IMR-90 (cell line): ENCODE data around the gene IFITM10. TPM values are rescaled to one million over a fixed set of nuclear protein-coding genes. Genes with fewer than 3 reads are reported as not detected.

Experiments
- ATAC-seq: fragments of 200-7000 bp; cut with Tn5 transposase; 2 replicates; pipeline ENCODE4 v1.9.1; 2020; ENCODE audit warnings: low read depth, mild to moderate bottlenecking, moderate library complexity
- BruUV-seq: library from RNA; stranded (reverse); fragments of 400-500 nt; replicated peaks from 2 replicates; lab custom pipeline; 2021; lab: Mats Ljungman, UMichigan
- CTCF ChIA-PET: fragments of 300-600 bp; formaldehyde crosslinking; extraction: SDS; loops from one replicate; lab custom pipeline; 2021; ENCODE audit warnings: antibody characterized with exemption; lab: Yijun Ruan, JAX
- POLR2A ChIA-PET: fragments of 300-600 bp; sonication (Branson Sonifier 250); formaldehyde crosslinking; loops from one replicate; lab custom pipeline; 2022; ENCODE audit warnings: antibody characterized with exemption; ENCODE audit not compliant: unreplicated experiment; lab: Charles Lee
- DNase-seq: peaks from one replicate; pipeline ENCODE4 v3.0.0; 2013
- H2AFZ ChIP-seq: replicated peaks from 2 replicates; pipeline ENCODE3; 2013; ENCODE audit warnings: low read length, mild to moderate bottlenecking; ENCODE audit not compliant: poor library complexity
- H2AK5ac ChIP-seq: 2 replicates; pipeline ENCODE4 v1.6.1; 2013; ENCODE audit warnings: low read depth, low read length, inconsistent platforms
- H2AK9ac ChIP-seq: replicated peaks from 2 replicates; pipeline ENCODE3; 2013; ENCODE audit warnings: mild to moderate bottlenecking, low read depth, low read length, moderate library complexity; ENCODE audit not compliant: poor library complexity
- H2BK120ac ChIP-seq: 2 replicates; pipeline ENCODE4 v1.6.1; 2013; ENCODE audit warnings: low read depth, low read length, inconsistent platforms
- H2BK15ac ChIP-seq: 3 replicates; pipeline ENCODE4 v1.6.1; 2013; ENCODE audit warnings: low read depth, low read length, inconsistent platforms
- H2BK20ac ChIP-seq: 2 replicates; pipeline ENCODE4 v1.6.1; 2013; ENCODE audit warnings: low read depth, mild to moderate bottlenecking, inconsistent platforms, low read length, moderate library complexity
- H2BK5ac ChIP-seq: 2 replicates; pipeline ENCODE4 v1.6.1; 2013; ENCODE audit warnings: mild to moderate bottlenecking, low read depth, low read length, inconsistent platforms; ENCODE audit not compliant: poor library complexity, severe bottlenecking
- H3K14ac ChIP-seq: replicated peaks from 2 replicates; pipeline ENCODE4 v1.6.1; 2013; ENCODE audit warnings: low read depth, low read length, inconsistent platforms
- H3K18ac ChIP-seq: 2 replicates; pipeline ENCODE4 v1.6.1; 2013; ENCODE audit warnings: low read depth, low read length, control low read depth
- H3K23ac ChIP-seq: 2 replicates; pipeline ENCODE4 v1.6.1; 2013; ENCODE audit warnings: low read depth, low read length, inconsistent platforms
- H3K27ac ChIP-seq: 2 replicates; pipeline ENCODE4 v1.5.1; 2013; ENCODE audit warnings: mild to moderate bottlenecking, control low read depth, low read length; ENCODE audit not compliant: insufficient read depth
- H3K27me3 ChIP-seq: 2 replicates; pipeline ENCODE4 v1.6.1; 2013; ENCODE audit warnings: low read length; ENCODE audit not compliant: control insufficient read depth, insufficient read depth
- H3K36me3 ChIP-seq: 2 replicates; pipeline ENCODE4 v1.6.1; 2013; ENCODE audit warnings: low read length, mixed read lengths; ENCODE audit not compliant: control insufficient read depth, insufficient read depth
- H3K4ac ChIP-seq: 2 replicates; pipeline ENCODE4 v1.6.1; 2013; ENCODE audit warnings: low read depth, low read length, inconsistent platforms
- H3K4me1 ChIP-seq: 2 replicates; pipeline ENCODE4 v1.6.1; 2013; ENCODE audit warnings: low read length, mixed read lengths; ENCODE audit not compliant: control insufficient read depth, insufficient read depth
- H3K4me2 ChIP-seq: 2 replicates; pipeline ENCODE4 v1.6.1; 2013; ENCODE audit warnings: low read depth, mild to moderate bottlenecking, control low read depth, low read length, moderate library complexity
- H3K4me3 ChIP-seq: 2 replicates; pipeline ENCODE4 v1.5.1; 2013; ENCODE audit warnings: low read depth, mild to moderate bottlenecking, control low read depth, low read length, moderate library complexity; ENCODE audit not compliant: insufficient read depth
- H3K56ac ChIP-seq: 2 replicates; pipeline ENCODE4 v1.6.1; 2013; ENCODE audit warnings: low read length, inconsistent platforms; ENCODE audit not compliant: insufficient read depth; ENCODE audit errors: extremely low read depth
- H3K79me1 ChIP-seq, 2 experiments: 2 replicates each; pipeline ENCODE4 v1.6.1; 2013; ENCODE audit warnings: low read length in 2 of 2, inconsistent platforms in 1 of 2, low read depth in 1 of 2
- H3K9ac ChIP-seq: 2 replicates; pipeline ENCODE4 v1.6.1; 2013; ENCODE audit warnings: low read depth, low read length, control low read depth
- H3K9me1 ChIP-seq: 2 replicates; pipeline ENCODE4 v1.6.1; 2013; ENCODE audit warnings: low read length, inconsistent platforms; ENCODE audit not compliant: insufficient read depth
- H3K9me3 ChIP-seq: 2 replicates; pipeline ENCODE4 v1.6.1; 2013; ENCODE audit warnings: low read length; ENCODE audit not compliant: control insufficient read depth, insufficient read depth
- H4K20me1 ChIP-seq: 2 replicates; pipeline ENCODE4 v1.6.1; 2013; ENCODE audit warnings: low read length, inconsistent platforms; ENCODE audit not compliant: insufficient read depth
- H4K5ac ChIP-seq: 2 replicates; pipeline ENCODE4 v1.6.1; 2013; ENCODE audit warnings: mild to moderate bottlenecking, low read depth, low read length, control low read depth
- H4K8ac ChIP-seq, 2 experiments: 2 replicates each; pipeline ENCODE4 v1.6.1; 2013; ENCODE audit warnings: low read depth in 2 of 2, low read length in 2 of 2, control low read depth in 1 of 2, inconsistent platforms in 1 of 2
- H4K91ac ChIP-seq: 2 replicates; pipeline ENCODE4 v1.6.1; 2013; ENCODE audit warnings: low read depth, low read length, inconsistent platforms; ENCODE audit not compliant: insufficient read depth
- BHLHE40 ChIP-seq: fragments of 150-350 bp; IDR thresholded peaks from 2 replicates; pipeline ENCODE4 v1.6.1; 2016; ENCODE audit warnings: mild to moderate bottlenecking, low read depth, low read length
- CEBPB ChIP-seq: IDR thresholded peaks from 2 replicates; pipeline ENCODE4 v1.6.1; 2012; ENCODE audit warnings: low read depth, low read length, improper control_type of control experiment
- CHD1 ChIP-seq: IDR thresholded peaks from 2 replicates; pipeline ENCODE4 v1.6.1; 2012; ENCODE audit warnings: low read depth, low read length, improper control_type of control experiment
- FOS ChIP-seq: fragments of 150-350 bp; IDR thresholded peaks from 2 replicates; pipeline ENCODE4 v1.6.1; 2016; ENCODE audit warnings: low read depth, low read length
- MAZ ChIP-seq: IDR thresholded peaks from 2 replicates; pipeline ENCODE4 v1.6.1; 2012; ENCODE audit warnings: low read depth, mild to moderate bottlenecking, low read length, improper control_type of control experiment, moderate library complexity, borderline replicate concordance
- MXI1 ChIP-seq: IDR thresholded peaks from 2 replicates; pipeline ENCODE4 v1.6.1; 2012; ENCODE audit warnings: low read depth, mild to moderate bottlenecking, low read length, moderate library complexity, borderline replicate concordance
- NFE2L2 ChIP-seq: fragments of 150-350 bp; IDR thresholded peaks from 2 replicates; pipeline ENCODE4 v1.6.1; 2016; ENCODE audit warnings: low read depth, mild to moderate bottlenecking, low read length
- POLR2A ChIP-seq: IDR thresholded peaks from 2 replicates; pipeline ENCODE4 v1.6.1; 2012; ENCODE audit warnings: mild to moderate bottlenecking, low read depth, low read length
- RCOR1 ChIP-seq: IDR thresholded peaks from 2 replicates; pipeline ENCODE4 v1.6.1; 2012; ENCODE audit warnings: mild to moderate bottlenecking, low read length, improper control_type of control experiment; ENCODE audit not compliant: insufficient replicate concordance
- RFX5 ChIP-seq: IDR thresholded peaks from 2 replicates; pipeline ENCODE4 v1.8.0; 2012; ENCODE audit warnings: low read depth, mild to moderate bottlenecking, low read length, moderate library complexity
- SMC3 ChIP-seq: fragments of 150-350 bp; IDR thresholded peaks from 2 replicates; pipeline ENCODE4 v1.6.1; 2016; ENCODE audit warnings: low read depth, mild to moderate bottlenecking, antibody characterized with exemption, low read length, moderate library complexity
- WGBS, 2 experiments: methylation state at CpG; one replicate each; pipeline versions ENCODE4 v1.1.5 to v1.1.7; 2013; ENCODE audit warnings: missing lambda C conversion rate in 2 of 2; ENCODE audit not compliant: insufficient read length in 1 of 2; ENCODE audit errors: extremely low coverage in 2 of 2; 5-methylcytosine and 5-hydroxymethylcytosine counted together
- dilution Hi-C: fragments of 300-500 bp; cut with HindIII; formaldehyde crosslinking; loops from one replicate; pipeline ENCODE4 v1.14.3; 2018; ENCODE audit warnings: low sequenced_read_pairs; ENCODE audit not compliant: unreplicated experiment
- in situ Hi-C: fragments of 300-500 bp; cut with MboI; formaldehyde crosslinking; loops from 3 replicates; pipeline ENCODE4 v1.14.3; 2019; ENCODE audit warnings: low sequenced_read_pairs, inconsistent platforms, mixed read lengths
- intact Hi-C: fragments of 100-400 bp; cut with micrococcal nuclease; formaldehyde crosslinking; loops from 2 replicates; pipeline ENCODE4 v1.10.0; 2022
- polyA plus RNA-seq, 3 experiments: library from polyadenylated mRNA; depleted of rRNA; stranded (reverse); fragments of >200 nt; gene quantifications; 2 replicates each; pipeline ENCODE4 v1.2.3, GENCODE V29; 2012; ENCODE audit warnings: low replicate concordance in 1 of 3
- total RNA-seq: library from RNA; depleted of rRNA; stranded (reverse); fragments of >200 nt; gene quantifications from 2 replicates; pipeline ENCODE4 v1.2.3, GENCODE V29; 2012
- TF ChIP-seq, protein P1 (sequence below): conservative IDR thresholded peaks from 2 replicates; pipeline ENCODE4 v1.5.1; 2012; ENCODE audit warnings: mild to moderate bottlenecking, low read depth, low read length, improper control_type of control experiment
- TF ChIP-seq, protein P2 (sequence below): fragments of 150-350 bp; IDR thresholded peaks from 2 replicates; pipeline ENCODE4 v1.6.1; 2016; ENCODE audit warnings: low read depth, mild to moderate bottlenecking, low read length, moderate library complexity, borderline replicate concordance
- TF ChIP-seq, protein P3 (sequence below): fragments of 150-350 bp; IDR thresholded peaks from 2 replicates; pipeline ENCODE4 v1.6.1; 2017; ENCODE audit warnings: mild to moderate bottlenecking, antibody characterized with exemption, low read length, low read depth

The IFITM10 gene
- total and polyA plus RNA-seq, 2 of the 4 experiments (the other 2 are of a cell fraction), result 0.15 to 0.18 TPM

DNA sequence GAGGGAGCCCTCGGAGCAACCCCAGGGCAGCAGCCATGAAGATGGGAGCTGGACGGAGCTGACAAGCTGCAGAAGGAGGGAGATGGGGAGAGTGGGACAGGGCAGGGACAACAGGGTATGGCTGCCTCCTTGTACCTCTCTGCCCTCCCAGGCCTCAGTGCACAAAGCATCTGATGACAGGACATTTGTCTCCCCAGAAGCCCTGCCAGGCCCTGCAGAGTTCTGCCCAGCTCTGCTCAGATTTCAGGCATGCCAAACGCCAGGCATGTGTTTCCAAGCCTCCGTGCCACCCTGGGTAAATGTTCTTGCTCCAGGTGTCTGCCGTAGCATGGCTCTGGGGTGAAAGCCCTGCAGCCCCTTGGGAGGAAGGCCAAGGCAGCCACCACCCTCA lies 1.1 kb upstream of the IFITM10 start:
- peaks cover 9% of the 10 kb centered on the region; the same call in 1 of the 2 replicates for H3K27me3 ChIP-seq
- H4K91ac ChIP-seq, result no peak overlapping the region
- H2AFZ ChIP-seq, result no peak overlapping the region
- H2BK5ac ChIP-seq, result no peak overlapping the region
- no peaks in the 10 kb centered on the region for H3K9me3 ChIP-seq
- no peak overlapping the region for H4K5ac ChIP-seq
- ATAC-seq, result no peak
- H2AK9ac ChIP-seq, result no peak overlapping the region
- dilution Hi-C loops (no loop called here), intact Hi-C loops (no loop called here), in situ Hi-C loops (no loop called here)
- no peak overlapping the region for H3K4me2 ChIP-seq
- H3K9me1 ChIP-seq, result no peaks in the 10 kb centered on the region
- H3K4me1 ChIP-seq, result peaks cover 8% of the 10 kb centered on the region; the same call in 1 of the 2 replicates
- WGBS, 2 experiments, result no CpG with 5 or more reads among the region's 5 CpGs
- no peak overlapping the region for H3K56ac ChIP-seq
- TF ChIP-seq RFX5, result no peak
- no peak for TF ChIP-seq CHD1
- TF ChIP-seq SMC3, result no peak
- no peak for TF ChIP-seq CEBPB
- no peak for TF ChIP-seq BHLHE40
- no peak for TF ChIP-seq MXI1
- TF ChIP-seq FOS, result no peak
- TF ChIP-seq, protein P1, sequence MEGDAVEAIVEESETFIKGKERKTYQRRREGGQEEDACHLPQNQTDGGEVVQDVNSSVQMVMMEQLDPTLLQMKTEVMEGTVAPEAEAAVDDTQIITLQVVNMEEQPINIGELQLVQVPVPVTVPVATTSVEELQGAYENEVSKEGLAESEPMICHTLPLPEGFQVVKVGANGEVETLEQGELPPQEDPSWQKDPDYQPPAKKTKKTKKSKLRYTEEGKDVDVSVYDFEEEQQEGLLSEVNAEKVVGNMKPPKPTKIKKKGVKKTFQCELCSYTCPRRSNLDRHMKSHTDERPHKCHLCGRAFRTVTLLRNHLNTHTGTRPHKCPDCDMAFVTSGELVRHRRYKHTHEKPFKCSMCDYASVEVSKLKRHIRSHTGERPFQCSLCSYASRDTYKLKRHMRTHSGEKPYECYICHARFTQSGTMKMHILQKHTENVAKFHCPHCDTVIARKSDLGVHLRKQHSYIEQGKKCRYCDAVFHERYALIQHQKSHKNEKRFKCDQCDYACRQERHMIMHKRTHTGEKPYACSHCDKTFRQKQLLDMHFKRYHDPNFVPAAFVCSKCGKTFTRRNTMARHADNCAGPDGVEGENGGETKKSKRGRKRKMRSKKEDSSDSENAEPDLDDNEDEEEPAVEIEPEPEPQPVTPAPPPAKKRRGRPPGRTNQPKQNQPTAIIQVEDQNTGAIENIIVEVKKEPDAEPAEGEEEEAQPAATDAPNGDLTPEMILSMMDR, result no peak
- TF ChIP-seq, protein P2, sequence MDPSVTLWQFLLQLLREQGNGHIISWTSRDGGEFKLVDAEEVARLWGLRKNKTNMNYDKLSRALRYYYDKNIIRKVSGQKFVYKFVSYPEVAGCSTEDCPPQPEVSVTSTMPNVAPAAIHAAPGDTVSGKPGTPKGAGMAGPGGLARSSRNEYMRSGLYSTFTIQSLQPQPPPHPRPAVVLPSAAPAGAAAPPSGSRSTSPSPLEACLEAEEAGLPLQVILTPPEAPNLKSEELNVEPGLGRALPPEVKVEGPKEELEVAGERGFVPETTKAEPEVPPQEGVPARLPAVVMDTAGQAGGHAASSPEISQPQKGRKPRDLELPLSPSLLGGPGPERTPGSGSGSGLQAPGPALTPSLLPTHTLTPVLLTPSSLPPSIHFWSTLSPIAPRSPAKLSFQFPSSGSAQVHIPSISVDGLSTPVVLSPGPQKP, result no peak
- TF ChIP-seq POLR2A, result no peak
- TF ChIP-seq MAZ, result no peak
- TF ChIP-seq, protein P3, sequence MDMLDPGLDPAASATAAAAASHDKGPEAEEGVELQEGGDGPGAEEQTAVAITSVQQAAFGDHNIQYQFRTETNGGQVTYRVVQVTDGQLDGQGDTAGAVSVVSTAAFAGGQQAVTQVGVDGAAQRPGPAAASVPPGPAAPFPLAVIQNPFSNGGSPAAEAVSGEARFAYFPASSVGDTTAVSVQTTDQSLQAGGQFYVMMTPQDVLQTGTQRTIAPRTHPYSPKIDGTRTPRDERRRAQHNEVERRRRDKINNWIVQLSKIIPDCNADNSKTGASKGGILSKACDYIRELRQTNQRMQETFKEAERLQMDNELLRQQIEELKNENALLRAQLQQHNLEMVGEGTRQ, result no peak
- TF ChIP-seq RCOR1, result no peak
- no peak for TF ChIP-seq NFE2L2
- no peak overlapping the region for H3K4ac ChIP-seq
- H2AK5ac ChIP-seq, result no peak overlapping the region
- no peak overlapping the region for H3K23ac ChIP-seq
- no peak overlapping the region for H3K4me3 ChIP-seq
- H2BK120ac ChIP-seq, result no peak overlapping the region
- H4K8ac ChIP-seq, result no peak overlapping the region
- no peak overlapping the region for H2BK20ac ChIP-seq
- no peaks in the 10 kb centered on the region; a peak in 1 of 4 replicates for H3K79me1 ChIP-seq
- no peak overlapping the region for H2BK15ac ChIP-seq
- H3K14ac ChIP-seq, result no peak overlapping the region
- POLR2A ChIA-PET, result no interaction called here
- no peak for DNase-seq
- peaks cover 20% of the 10 kb centered on the region for H4K20me1 ChIP-seq
- H3K9ac ChIP-seq, result no peak overlapping the region
- H3K36me3 ChIP-seq, result peaks cover 24% of the 10 kb centered on the region; the same call in 1 of the 2 replicates
- CTCF ChIA-PET, result no interaction called here
- H3K27ac ChIP-seq, result no peak overlapping the region
- BruUV-seq, result no TSS peak
- no peak overlapping the region for H3K18ac ChIP-seq
